HepG2 (cell line): ENCODE results near the gene RBM18. TPM values are rescaled to one million over a fixed set of nuclear protein-coding genes. Genes with fewer than 3 reads are reported as not detected.

Experiments used
- ATAC-seq: fragments of 200-7000 bp; cut with Tn5 transposase; 3 replicates; pipeline ENCODE4 v1.9.1; 2020; ENCODE audit warnings: mild to moderate bottlenecking, moderate library complexity
- BruUV-seq: library from RNA; stranded (reverse); fragments of 400-500 nt; replicated peaks from 2 replicates; lab custom pipeline; 2021; lab: Mats Ljungman, UMichigan
- CTCF ChIA-PET: fragments of 300-600 bp; formaldehyde crosslinking; extraction: SDS; loops from one replicate; lab custom pipeline; 2021; ENCODE audit warnings: low total read pairs, inconsistent platforms, low intra/inter-chr PET ratio; lab: Yijun Ruan, JAX
- POLR2A ChIA-PET: fragments of 350-600 bp; sonication (Branson Sonifier 250); formaldehyde crosslinking; loops from one replicate; lab custom pipeline; 2020; ENCODE audit warnings: antibody characterized with exemption, inconsistent platforms; lab: Yijun Ruan, JAX
- DNase-seq: peaks from one replicate; pipeline ENCODE4 v3.0.0-alpha.2; 2015; ENCODE audit warnings: low spot score
- FAIRE-seq: peaks from 3 replicates; lab custom pipeline; 2011; peaks lifted over from hg19 to GRCh38; lab: Jason Lieb, UNC
- H2AFZ ChIP-seq: one replicate; pipeline ENCODE4 v1.6.1; 2011; ENCODE audit warnings: low read length, inconsistent platforms
- H3K27ac ChIP-seq: fragments of 300-600 bp; 3 replicates; pipeline ENCODE4 v1.8.0; 2011; ENCODE audit warnings: mixed run types, mild to moderate bottlenecking, mixed read lengths, low read length, inconsistent platforms; ENCODE audit not compliant: insufficient read depth; ENCODE audit errors: extremely low read length
- H3K27me3 ChIP-seq, 2 experiments: fragments of 200-600 bp in 1 of 2; 2 replicates in 1 of 2; 3 replicates in 1 of 2; pipeline versions ENCODE4 v1.6.0 to v1.8.0; 2011; ENCODE audit warnings: low read length in 2 of 2, mild to moderate bottlenecking in 2 of 2, moderate library complexity in 2 of 2, inconsistent platforms in 1 of 2; ENCODE audit not compliant: insufficient read depth in 2 of 2, control insufficient read depth in 1 of 2
- H3K36me3 ChIP-seq, 2 experiments: fragments of 200-600 bp in 1 of 2; replicated peaks in 1 of 2; 2 replicates in 1 of 2; 3 replicates in 1 of 2; pipeline versions ENCODE4 v1.5.1 to v1.8.0; 2011; ENCODE audit warnings: low read length in 2 of 2, inconsistent platforms in 1 of 2; ENCODE audit not compliant: insufficient read depth in 2 of 2, control insufficient read depth in 1 of 2
- H3K4me1 ChIP-seq: 2 replicates; pipeline ENCODE4 v1.5.1; 2012; ENCODE audit warnings: low read length, inconsistent platforms; ENCODE audit not compliant: insufficient read depth
- H3K4me2 ChIP-seq: 2 replicates; pipeline ENCODE4 v1.6.0; 2011; ENCODE audit warnings: low read depth, low read length, inconsistent platforms
- H3K4me3 ChIP-seq, 3 experiments: fragments of 200-600 bp in 1 of 3; sonication (generic), shearing (Covaris generic) in 1 of 3; replicated peaks in 1 of 3; 2 replicates each; pipeline ENCODE4 v1.5.1; 2011 to 2016; ENCODE audit warnings: low read length in 3 of 3, inconsistent platforms in 2 of 3, low read depth in 2 of 3, mild to moderate bottlenecking in 2 of 3, control low read depth in 1 of 3, mixed read lengths in 1 of 3; ENCODE audit not compliant: insufficient read depth in 1 of 3
- H3K79me2 ChIP-seq: one replicate; pipeline ENCODE4 v1.6.1; 2011; ENCODE audit warnings: low read length, inconsistent platforms; ENCODE audit not compliant: insufficient read depth
- H3K9ac ChIP-seq: 2 replicates; pipeline ENCODE4 v1.6.0; 2011; ENCODE audit warnings: mild to moderate bottlenecking, low read depth, low read length, inconsistent platforms; ENCODE audit not compliant: insufficient read depth
- H3K9me3 ChIP-seq: 2 replicates; pipeline ENCODE4 v1.5.1; 2012; ENCODE audit warnings: mild to moderate bottlenecking, low read length
- H4K20me1 ChIP-seq: 2 replicates; pipeline ENCODE4 v1.6.0; 2011; ENCODE audit warnings: inconsistent platforms, mild to moderate bottlenecking, low read length, moderate library complexity; ENCODE audit not compliant: insufficient read depth
- GTF2F1 ChIP-seq: fragments of 150-350 bp; IDR thresholded peaks from 2 replicates; pipeline ENCODE4 v1.6.1; 2014; ENCODE audit warnings: low read length
- NR2F1 ChIP-seq, 2 experiments: fragments of 450-650 bp in 1 of 2; formaldehyde crosslinking in 1 of 2; IDR thresholded peaks; 2 replicates each; pipeline versions ENCODE4 v1.5.0 to v1.6.1; 2016 to 2020; ENCODE audit warnings: mild to moderate bottlenecking in 1 of 2, missing compliant biosample characterization in 1 of 2, missing genetic modification reagents in 1 of 2, moderate library complexity in 1 of 2
- PCBP2 ChIP-seq: fragments of 200-400 bp; formaldehyde crosslinking; optimal IDR thresholded peaks from 2 replicates; pipeline ENCODE3; 2018; ENCODE audit warnings: low read length, low read depth; ENCODE audit not compliant: poor library complexity, severe bottlenecking
- SP140L ChIP-seq: sonication (generic); formaldehyde crosslinking; IDR thresholded peaks from 2 replicates; pipeline ENCODE4 v1.4.0; 2020; ENCODE audit warnings: missing genetic modification reagents, borderline replicate concordance
- THYN1 ChIP-seq: sonication (generic); formaldehyde crosslinking; IDR thresholded peaks from 2 replicates; pipeline ENCODE4 v1.8.1; 2023; ENCODE audit warnings: low read depth, mild to moderate bottlenecking, moderate library complexity, missing genetic modification reagents, borderline replicate concordance
- ZNF577 ChIP-seq: sonication (generic); formaldehyde crosslinking; IDR thresholded peaks from 2 replicates; pipeline ENCODE4 v1.4.0; 2020; ENCODE audit warnings: mild to moderate bottlenecking, low read depth, missing genetic modification reagents, borderline replicate concordance
- ZNF891 ChIP-seq: sonication (generic); formaldehyde crosslinking; IDR thresholded peaks from 2 replicates; pipeline ENCODE4 v1.5.0; 2020; ENCODE audit warnings: mild to moderate bottlenecking, missing genetic modification reagents
- whole genome bisulfite sequencing: methylation state at CpG from one replicate; pipeline ENCODE4 v1.1.6; 2017; ENCODE audit warnings: low lambda C conversion rate; 5-methylcytosine and 5-hydroxymethylcytosine counted together
- in situ Hi-C: cut with HindIII; loops from 2 replicates; pipeline ENCODE4 v1.10.0; 2017; ENCODE audit warnings: low pct_unique_long_range_greater_than_20kb; ENCODE audit not compliant: extremely low pct_ligation_motif_present
- intact Hi-C: fragments of 100-400 bp; cut with micrococcal nuclease; formaldehyde crosslinking; loops from one replicate; pipeline ENCODE4 v1.10.0; 2022; ENCODE audit not compliant: unreplicated experiment
- polyA plus RNA-seq, 8 experiments: library from polyadenylated mRNA; depleted of rRNA in 3 of 8; stranded (reverse) in 7 of 8; unstranded in 1 of 8; fragments of >200 nt; fragmentation: Illumina TruSeq in 4 of 8; extraction: Trizol in 4 of 8; gene quantifications; 2 replicates each; pipeline versions ENCODE4 v1.2.1 to v1.2.3, GENCODE V29; 2011 to 2016; ENCODE audit warnings: low read depth in 4 of 8, missing spikeins in 1 of 8, mixed read lengths in 1 of 8; ENCODE audit not compliant: insufficient read depth in 1 of 8
- total RNA-seq, 5 experiments: library from RNA; depleted of rRNA; stranded (reverse); fragments of >200 nt; fragmentation: Illumina TruSeq; extraction: Trizol; gene quantifications; 2 replicates each; pipeline ENCODE4 v1.2.3, GENCODE V29; 2016; ENCODE audit warnings: low read depth in 1 of 5
- TF ChIP-seq, protein P1 (sequence below): sonication (generic); formaldehyde crosslinking; IDR thresholded peaks from 2 replicates; pipeline ENCODE4 v1.4.0; 2020; ENCODE audit warnings: mild to moderate bottlenecking, missing genetic modification reagents, borderline replicate concordance
- TF ChIP-seq, protein P2 (sequence below): IDR thresholded peaks from 2 replicates; pipeline ENCODE4 v1.6.1; 2016; ENCODE audit warnings: control low read depth
- TF ChIP-seq, protein P3 (sequence below): sonication (generic); formaldehyde crosslinking; IDR thresholded peaks from 2 replicates; pipeline ENCODE4 v1.5.0; 2020; ENCODE audit warnings: mild to moderate bottlenecking, missing genetic modification reagents, borderline replicate concordance

Gene RBM18
- total and polyA plus RNA-seq, 2 of the 13 experiments (the other 11 are each of a cell fraction or from before 2014, with no cell fraction given), result 12.6 to 16.6 TPM

DNA sequence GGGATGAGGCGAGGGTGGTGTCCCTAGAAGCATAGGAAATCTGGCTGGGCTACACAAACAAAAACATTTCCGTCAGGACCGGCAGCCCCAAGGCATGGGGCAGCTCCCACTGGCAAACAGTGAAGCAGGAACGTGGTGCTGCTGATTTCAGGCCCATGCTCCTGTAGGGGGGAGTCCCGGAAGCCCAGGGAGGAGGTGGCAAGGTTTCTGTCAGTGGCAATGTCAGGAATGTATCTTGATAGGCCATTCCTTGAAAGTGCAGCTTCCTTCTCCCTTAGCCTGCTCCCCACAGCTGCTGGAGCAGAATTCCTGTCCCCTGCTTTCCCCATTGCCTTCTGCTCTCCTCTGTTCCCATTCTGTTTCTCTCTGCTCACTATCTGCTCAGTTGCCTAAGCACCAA, 42.4 kb upstream of the RBM18 start:
- Histone ChIP-seq H3K27ac (no peak overlapping the region), H3K4me1 (no peaks in the 10 kb centered on the region), H3K79me2 (no peaks in the 10 kb centered on the region)
- TF ChIP-seq GTF2F1 (no peak), SP140L (CRISPR knock-in tag) (no peak), ZNF577 (no peak), THYN1 (no peak), NR2F1 (CRISPR knock-in tag; IDR thresholded peaks at IDR 0.05) (no peak), ZNF891 (CRISPR knock-in tag) (no peak), PCBP2 (no peak)
- TF ChIP-seq, protein P1, sequence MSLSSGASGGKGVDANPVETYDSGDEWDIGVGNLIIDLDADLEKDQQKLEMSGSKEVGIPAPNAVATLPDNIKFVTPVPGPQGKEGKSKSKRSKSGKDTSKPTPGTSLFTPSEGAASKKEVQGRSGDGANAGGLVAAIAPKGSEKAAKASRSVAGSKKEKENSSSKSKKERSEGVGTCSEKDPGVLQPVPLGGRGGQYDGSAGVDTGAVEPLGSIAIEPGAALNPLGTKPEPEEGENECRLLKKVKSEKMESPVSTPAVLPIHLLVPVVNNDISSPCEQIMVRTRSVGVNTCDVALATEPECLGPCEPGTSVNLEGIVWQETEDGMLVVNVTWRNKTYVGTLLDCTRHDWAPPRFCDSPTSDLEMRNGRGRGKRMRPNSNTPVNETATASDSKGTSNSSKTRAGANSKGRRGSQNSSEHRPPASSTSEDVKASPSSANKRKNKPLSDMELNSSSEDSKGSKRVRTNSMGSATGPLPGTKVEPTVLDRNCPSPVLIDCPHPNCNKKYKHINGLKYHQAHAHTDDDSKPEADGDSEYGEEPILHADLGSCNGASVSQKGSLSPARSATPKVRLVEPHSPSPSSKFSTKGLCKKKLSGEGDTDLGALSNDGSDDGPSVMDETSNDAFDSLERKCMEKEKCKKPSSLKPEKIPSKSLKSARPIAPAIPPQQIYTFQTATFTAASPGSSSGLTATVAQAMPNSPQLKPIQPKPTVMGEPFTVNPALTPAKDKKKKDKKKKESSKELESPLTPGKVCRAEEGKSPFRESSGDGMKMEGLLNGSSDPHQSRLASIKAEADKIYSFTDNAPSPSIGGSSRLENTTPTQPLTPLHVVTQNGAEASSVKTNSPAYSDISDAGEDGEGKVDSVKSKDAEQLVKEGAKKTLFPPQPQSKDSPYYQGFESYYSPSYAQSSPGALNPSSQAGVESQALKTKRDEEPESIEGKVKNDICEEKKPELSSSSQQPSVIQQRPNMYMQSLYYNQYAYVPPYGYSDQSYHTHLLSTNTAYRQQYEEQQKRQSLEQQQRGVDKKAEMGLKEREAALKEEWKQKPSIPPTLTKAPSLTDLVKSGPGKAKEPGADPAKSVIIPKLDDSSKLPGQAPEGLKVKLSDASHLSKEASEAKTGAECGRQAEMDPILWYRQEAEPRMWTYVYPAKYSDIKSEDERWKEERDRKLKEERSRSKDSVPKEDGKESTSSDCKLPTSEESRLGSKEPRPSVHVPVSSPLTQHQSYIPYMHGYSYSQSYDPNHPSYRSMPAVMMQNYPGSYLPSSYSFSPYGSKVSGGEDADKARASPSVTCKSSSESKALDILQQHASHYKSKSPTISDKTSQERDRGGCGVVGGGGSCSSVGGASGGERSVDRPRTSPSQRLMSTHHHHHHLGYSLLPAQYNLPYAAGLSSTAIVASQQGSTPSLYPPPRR (CRISPR knock-in tag), result no peak
- TF ChIP-seq, protein P2, sequence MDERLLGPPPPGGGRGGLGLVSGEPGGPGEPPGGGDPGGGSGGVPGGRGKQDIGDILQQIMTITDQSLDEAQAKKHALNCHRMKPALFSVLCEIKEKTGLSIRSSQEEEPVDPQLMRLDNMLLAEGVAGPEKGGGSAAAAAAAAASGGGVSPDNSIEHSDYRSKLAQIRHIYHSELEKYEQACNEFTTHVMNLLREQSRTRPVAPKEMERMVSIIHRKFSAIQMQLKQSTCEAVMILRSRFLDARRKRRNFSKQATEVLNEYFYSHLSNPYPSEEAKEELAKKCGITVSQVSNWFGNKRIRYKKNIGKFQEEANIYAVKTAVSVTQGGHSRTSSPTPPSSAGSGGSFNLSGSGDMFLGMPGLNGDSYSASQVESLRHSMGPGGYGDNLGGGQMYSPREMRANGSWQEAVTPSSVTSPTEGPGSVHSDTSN (CRISPR knock-in tag), result no peak
- TF ChIP-seq, protein P3, sequence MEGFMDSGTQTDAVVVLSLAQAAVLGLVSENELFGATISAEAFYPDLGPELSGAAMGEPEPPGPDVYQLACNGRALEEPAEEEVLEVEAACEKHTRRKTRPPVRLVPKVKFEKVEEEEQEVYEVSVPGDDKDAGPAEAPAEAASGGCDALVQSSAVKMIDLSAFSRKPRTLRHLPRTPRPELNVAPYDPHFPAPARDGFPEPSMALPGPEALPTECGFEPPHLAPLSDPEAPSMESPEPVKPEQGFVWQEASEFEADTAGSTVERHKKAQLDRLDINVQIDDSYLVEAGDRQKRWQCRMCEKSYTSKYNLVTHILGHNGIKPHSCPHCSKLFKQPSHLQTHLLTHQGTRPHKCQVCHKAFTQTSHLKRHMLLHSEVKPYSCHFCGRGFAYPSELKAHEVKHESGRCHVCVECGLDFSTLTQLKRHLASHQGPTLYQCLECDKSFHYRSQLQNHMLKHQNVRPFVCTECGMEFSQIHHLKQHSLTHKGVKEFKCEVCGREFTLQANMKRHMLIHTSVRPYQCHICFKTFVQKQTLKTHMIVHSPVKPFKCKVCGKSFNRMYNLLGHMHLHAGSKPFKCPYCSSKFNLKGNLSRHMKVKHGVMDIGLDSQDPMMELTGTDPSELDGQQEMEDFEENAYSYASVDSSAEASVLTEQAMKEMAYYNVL (CRISPR knock-in tag), result no peak
- TF ChIP-seq, all 625 proteins: peak for 0
- H3K4me2 ChIP-seq, result no peak overlapping the region
- ChIA-PET CTCF (no interaction called here), POLR2A (no interaction called here)
- intact Hi-C loops (no loop called here), in situ Hi-C loops (no loop called here)
- peaks cover 13 to 66% of the 10 kb centered on the region in 2 experiments for H3K36me3 ChIP-seq
- 96% methylated on average over 5 of the region's 5 CpGs for WGBS
- ATAC-seq (no peak), DNase-seq (no peak), FAIRE-seq (no peak)
- BruUV-seq, result no TSS peak
- no peak overlapping the region for H3K9ac ChIP-seq
- H4K20me1 ChIP-seq, result no peaks in the 10 kb centered on the region
- H2AFZ ChIP-seq, result no peak overlapping the region
- H3K27me3 ChIP-seq, result no peaks in the 10 kb centered on the region
- no peaks in the 10 kb centered on the region for H3K9me3 ChIP-seq
- H3K4me3 ChIP-seq, result no peak overlapping the region
